Choroid plexus epithelial cell (primary cell): Measurements from ENCODE around the gene COL24A1.

Source experiments
- DNase-seq: peaks from one replicate; pipeline ENCODE4 v3.0.0-alpha.2; 2010; ENCODE audit warnings: low read depth
- H3K4me3 ChIP-seq: 2 replicates; pipeline ENCODE4 v1.5.1; 2011; ENCODE audit warnings: low read depth, mild to moderate bottlenecking, control low read depth, low read length, moderate library complexity
- CTCF ChIP-seq: conservative IDR thresholded peaks from 2 replicates; pipeline ENCODE4 v1.5.1; 2011; ENCODE audit warnings: low read depth, mild to moderate bottlenecking, control low read depth, inconsistent platforms, low read length, moderate library complexity

COL24A1 gene

GRCh38 chr1:86000601-86001000, 156.0 kb downstream of the COL24A1 start:
- H3K4me3 ChIP-seq: no peak overlapping the region
- no peak for TF ChIP-seq CTCF
- DNase-seq: no peak

GRCh38 chr1:85998105-85998855, 158.3 kb downstream of the COL24A1 start:
- peak; percentile 11 for DNase-seq
- no peak overlapping the region for H3K4me3 ChIP-seq
- TF ChIP-seq CTCF: no peak

GRCh38 chr1:85992791-85993190, 163.8 kb downstream of the COL24A1 start:
- H3K4me3 ChIP-seq: peak overlapping the region; percentile 11
- peak; percentile 65 for DNase-seq
- no peak for TF ChIP-seq CTCF

GRCh38 chr1:85991261-85991660, 165.3 kb downstream of the COL24A1 start:
- DNase-seq: no peak
- H3K4me3 ChIP-seq: no peak overlapping the region
- TF ChIP-seq CTCF: no peak

GRCh38 chr1:85984636-85985035, 171.9 kb downstream of the COL24A1 start:
- no peak for TF ChIP-seq CTCF

GRCh38 chr1:85983316-85983715, 173.3 kb downstream of the COL24A1 start:
- H3K4me3 ChIP-seq: no peak overlapping the region
- no peak for DNase-seq
- no peak for TF ChIP-seq CTCF

More at GRCh38 chr1:85984636-85985035, 171.9 kb downstream of the COL24A1 start:
- H3K4me3 ChIP-seq: no peak overlapping the region
- DNase-seq: no peak
